Fibroblast of mammary gland (primary cell): Measurements from ENCODE around the gene AUTS2.

ENCODE experiments used
- DNase-seq: peaks from one replicate; pipeline ENCODE4 v3.0.0-alpha.2; 2010; ENCODE audit warnings: low read depth
- H3K4me3 ChIP-seq: 2 replicates; pipeline ENCODE4 v1.5.1; 2011; ENCODE audit warnings: low read depth, mild to moderate bottlenecking, low read length, moderate library complexity; ENCODE audit not compliant: control insufficient read depth
- TF ChIP-seq, protein P1 (sequence below): conservative IDR thresholded peaks from 2 replicates; pipeline ENCODE4 v1.5.1; 2011; ENCODE audit warnings: low read depth, low read length, inconsistent platforms; ENCODE audit not compliant: control insufficient read depth, insufficient read depth

The AUTS2 gene

DNA sequence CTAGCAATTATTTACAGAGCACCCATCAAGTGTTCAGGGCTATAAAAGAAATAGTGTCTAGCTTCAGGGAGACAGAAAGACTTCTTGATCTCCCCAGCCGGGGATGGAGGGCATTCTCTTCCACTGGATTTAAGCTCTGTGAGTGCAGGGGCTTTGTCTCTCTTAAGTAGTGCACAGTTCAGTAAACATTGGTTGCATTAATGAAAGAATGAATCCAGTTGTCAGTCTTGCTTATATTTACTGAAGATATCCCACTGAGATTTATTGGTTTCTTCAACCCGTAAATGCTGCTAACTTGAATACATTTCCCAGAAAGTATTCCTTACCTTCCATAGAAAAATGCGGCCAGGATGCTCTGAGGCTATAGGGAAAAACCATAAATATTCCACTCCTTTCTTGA is 41.9 kb downstream of the AUTS2 start:
- no peak for DNase-seq
- TF ChIP-seq, protein P1, sequence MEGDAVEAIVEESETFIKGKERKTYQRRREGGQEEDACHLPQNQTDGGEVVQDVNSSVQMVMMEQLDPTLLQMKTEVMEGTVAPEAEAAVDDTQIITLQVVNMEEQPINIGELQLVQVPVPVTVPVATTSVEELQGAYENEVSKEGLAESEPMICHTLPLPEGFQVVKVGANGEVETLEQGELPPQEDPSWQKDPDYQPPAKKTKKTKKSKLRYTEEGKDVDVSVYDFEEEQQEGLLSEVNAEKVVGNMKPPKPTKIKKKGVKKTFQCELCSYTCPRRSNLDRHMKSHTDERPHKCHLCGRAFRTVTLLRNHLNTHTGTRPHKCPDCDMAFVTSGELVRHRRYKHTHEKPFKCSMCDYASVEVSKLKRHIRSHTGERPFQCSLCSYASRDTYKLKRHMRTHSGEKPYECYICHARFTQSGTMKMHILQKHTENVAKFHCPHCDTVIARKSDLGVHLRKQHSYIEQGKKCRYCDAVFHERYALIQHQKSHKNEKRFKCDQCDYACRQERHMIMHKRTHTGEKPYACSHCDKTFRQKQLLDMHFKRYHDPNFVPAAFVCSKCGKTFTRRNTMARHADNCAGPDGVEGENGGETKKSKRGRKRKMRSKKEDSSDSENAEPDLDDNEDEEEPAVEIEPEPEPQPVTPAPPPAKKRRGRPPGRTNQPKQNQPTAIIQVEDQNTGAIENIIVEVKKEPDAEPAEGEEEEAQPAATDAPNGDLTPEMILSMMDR = no peak
- no peak overlapping the region for H3K4me3 ChIP-seq

DNA sequence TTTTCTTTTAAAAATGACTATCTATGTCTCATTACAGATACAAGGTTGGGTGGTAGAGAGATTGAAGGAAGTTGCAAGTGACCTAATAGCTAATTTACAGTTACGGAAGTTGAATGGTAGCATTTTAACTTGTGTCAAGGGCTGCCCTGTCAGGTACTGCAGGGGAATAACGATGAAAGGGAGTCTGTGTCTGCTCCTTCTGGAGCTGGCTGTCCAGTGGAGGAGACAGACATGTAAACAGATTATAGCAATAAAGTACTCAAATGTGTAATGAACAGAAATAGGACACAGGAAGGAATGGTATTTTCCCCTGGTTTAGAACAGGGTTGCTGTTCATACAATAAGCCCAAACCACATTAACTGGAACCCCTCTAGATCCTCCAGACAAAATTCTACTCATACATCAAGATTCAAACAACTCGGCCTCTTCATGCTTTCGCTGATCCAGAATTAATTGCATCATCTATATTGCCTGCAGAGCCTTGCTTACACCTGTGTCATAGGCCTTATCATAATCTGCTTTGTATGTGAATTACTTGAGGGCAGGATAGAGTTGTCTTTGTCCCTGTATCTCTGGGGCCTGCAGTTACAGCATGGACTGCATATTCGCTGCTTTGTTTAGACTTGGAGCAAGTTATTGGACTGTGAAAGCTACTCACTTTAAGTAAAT is 42.8 kb downstream of the AUTS2 start:
- H3K4me3 ChIP-seq = no peak overlapping the region
- TF ChIP-seq, protein P1 = no peak
- no peak for DNase-seq

DNA sequence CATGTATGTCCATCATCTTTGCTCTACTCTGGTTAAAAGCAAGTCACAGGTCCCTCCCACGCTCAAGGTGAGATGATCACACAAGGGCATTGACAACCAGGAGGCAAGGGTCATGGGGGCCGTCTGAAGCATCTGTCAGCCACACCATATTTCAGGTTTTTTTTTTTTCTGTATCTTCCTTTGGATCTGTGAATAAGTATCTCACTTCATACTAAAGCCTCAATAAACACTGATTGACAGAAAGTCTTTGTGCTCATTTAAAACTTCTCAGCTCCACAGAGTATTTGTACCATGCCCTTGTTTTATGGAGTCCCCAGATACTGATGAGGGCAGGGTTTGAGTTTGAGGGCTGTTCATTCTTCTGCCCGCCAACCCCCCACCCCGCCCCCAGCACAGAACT is 45.0 kb downstream of the AUTS2 start:
- no peak for DNase-seq
- TF ChIP-seq, protein P1 = no peak
- H3K4me3 ChIP-seq = no peak overlapping the region

DNA sequence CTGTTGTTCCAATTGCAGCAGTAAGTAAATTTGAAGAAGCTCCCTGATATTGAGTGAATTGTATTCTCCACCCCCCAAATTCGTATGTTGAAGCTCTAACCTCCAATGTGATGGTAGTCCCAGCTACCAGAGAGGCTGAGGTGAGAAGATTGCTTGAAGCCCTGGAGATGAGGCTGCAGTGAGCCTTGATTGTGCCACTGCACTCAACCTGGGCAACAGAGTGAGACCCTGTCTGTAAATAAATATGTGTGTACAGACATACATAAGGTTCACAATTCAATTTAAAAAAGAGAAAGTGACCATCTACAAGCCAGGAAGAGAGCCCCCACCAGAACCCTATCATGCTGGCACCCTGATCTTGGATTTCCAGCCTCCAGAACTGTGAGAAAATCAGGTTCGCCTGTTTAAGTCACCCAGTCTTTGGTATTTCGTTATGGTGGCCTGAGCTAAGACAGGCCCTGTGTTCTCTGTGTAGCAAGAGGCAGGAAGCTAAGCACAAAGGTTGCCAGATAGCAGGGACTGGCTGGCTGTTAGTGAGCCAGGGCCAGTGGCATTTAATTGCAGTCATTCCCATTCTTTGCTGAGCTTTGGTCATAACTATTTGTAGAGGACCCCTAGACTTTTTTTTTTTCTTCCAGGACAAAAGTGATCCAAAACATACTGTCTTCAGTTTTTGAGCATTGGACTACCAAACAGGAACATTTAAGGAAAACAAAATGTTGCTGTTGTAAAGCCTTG is 45.6 kb downstream of the AUTS2 start:
- H3K4me3 ChIP-seq = no peak overlapping the region
- TF ChIP-seq, protein P1 = no peak
- no peak for DNase-seq

DNA sequence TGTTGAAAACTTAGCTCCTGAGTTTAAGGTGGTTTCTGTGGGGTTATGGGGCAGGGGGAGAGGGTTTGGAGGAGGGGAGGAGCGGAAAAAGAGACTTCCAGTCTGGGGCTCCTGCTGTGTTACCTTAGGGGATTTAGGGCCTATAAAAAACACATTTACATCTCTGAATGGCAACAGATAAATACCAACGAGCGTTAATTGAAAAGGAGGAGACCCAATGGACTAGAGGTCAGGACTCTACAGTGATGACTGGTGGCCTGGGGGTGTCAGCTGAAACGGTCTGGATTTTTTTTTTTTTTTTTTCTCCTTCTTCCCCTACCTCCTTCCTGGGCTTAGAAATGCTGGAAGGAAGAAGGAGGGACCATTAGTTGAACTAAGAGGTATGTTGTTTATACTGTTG is 47.4 kb downstream of the AUTS2 start:
- DNase-seq = no peak
- H3K4me3 ChIP-seq = no peak overlapping the region
- TF ChIP-seq, protein P1 = no peak

DNA sequence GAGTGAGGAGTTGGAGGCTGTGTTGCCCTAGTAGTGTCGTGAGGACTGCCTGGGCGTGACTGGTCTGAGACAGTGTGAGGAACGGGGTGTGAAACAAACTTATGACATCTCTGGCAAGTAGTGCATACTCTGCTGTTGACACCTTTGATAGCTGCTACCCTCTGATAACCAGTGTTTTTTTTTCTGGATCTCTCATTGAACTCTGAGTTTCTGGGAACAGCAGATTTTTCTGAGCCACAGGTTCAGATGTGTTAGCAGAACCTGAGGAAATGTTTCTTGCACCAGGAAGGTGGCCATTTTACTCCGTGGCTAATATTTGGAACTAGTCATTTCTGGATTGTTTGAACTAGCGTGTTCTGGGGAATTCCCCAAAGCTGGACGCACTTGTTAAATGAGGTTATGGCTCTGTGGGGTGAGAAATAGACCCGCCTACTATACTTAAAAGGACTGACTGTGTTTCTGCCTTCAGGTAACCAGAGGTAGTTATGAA is 52.9 kb downstream of the AUTS2 start:
- no peak overlapping the region for H3K4me3 ChIP-seq
- no peak for DNase-seq
- TF ChIP-seq, protein P1 = no peak
